Testis (tissue), 3 donors: ENCODE measurements around the gene PLK3. TPM values are rescaled to one million over a fixed set of nuclear protein-coding genes. Genes with fewer than 3 reads are reported as not detected.

Experiments used
- DNase-seq: peaks from one replicate; pipeline ENCODE4 v3.0.0-alpha.2; 2019
- H3K27ac ChIP-seq, 2 donors: fragments of 200-600 bp; sonication (generic); one replicate each; pipeline ENCODE4 v1.5.1; 2019
- H3K27me3 ChIP-seq: fragments of 200-600 bp; sonication (generic); one replicate; pipeline ENCODE4 v1.5.1; 2019
- H3K36me3 ChIP-seq: fragments of 200-600 bp; sonication (generic); one replicate; pipeline ENCODE4 v1.5.1; 2017; ENCODE audit warnings: low read depth; ENCODE audit errors: missing control alignments
- H3K4me1 ChIP-seq: fragments of 200-600 bp; sonication (generic); one replicate; pipeline ENCODE4 v1.5.1; 2019
- H3K4me3 ChIP-seq, 2 donors: fragments of 200-600 bp; sonication (generic); one replicate each; pipeline ENCODE4 v1.5.1; 2017 to 2019
- H3K9me3 ChIP-seq: fragments of 200-600 bp; sonication (generic); one replicate; pipeline ENCODE4 v1.5.1; 2017
- POLR2A ChIP-seq: fragments of 450-650 bp; IDR thresholded peaks from one replicate; pipeline ENCODE4 v1.6.1; 2017; ENCODE audit warnings: antibody characterized with exemption, mild to moderate bottlenecking, moderate library complexity
- WGBS, 2 donors: methylation state at CpG; one replicate each; pipeline ENCODE4 v1.1.5; 2018; 5-methylcytosine and 5-hydroxymethylcytosine counted together
- intact Hi-C: fragments of 100-400 bp; cut with DNase I; formaldehyde crosslinking; loops from one replicate; pipeline ENCODE4 v1.15.1; 2023; ENCODE audit warnings: low total_unique reads
- polyA plus RNA-seq: library from polyadenylated mRNA; stranded (reverse); fragments of 350-450 nt; fragmentation: Illumina TruSeq; extraction: RNeasy Lipid Tissue Mini Kit (QIAGEN cat#74804); gene quantifications from one replicate; pipeline ENCODE4 v1.2.3, GENCODE V29; 2014; ENCODE audit warnings: low read depth, low replicate concordance; ENCODE audit not compliant: insufficient read depth
- total RNA-seq, 2 donors: library from RNA; depleted of rRNA; stranded (reverse); fragments of >200 nt; gene quantifications; one replicate each; pipeline ENCODE4 v1.2.3, GENCODE V29; 2016
- TF ChIP-seq, protein P1 (sequence below), 3 experiments: fragments of 450-650 bp in 2 of 3; fragments of 200-600 bp in 1 of 3; sonication (generic) in 1 of 3; IDR thresholded peaks; one replicate each; pipeline ENCODE4 v1.5.1; 2016 to 2019; ENCODE audit warnings: antibody characterized with exemption in 3 of 3, mild to moderate bottlenecking in 2 of 3, moderate library complexity in 1 of 3

PLK3 gene
- total and polyA plus RNA-seq, 3 donors from 2014 or later = 7.2 to 17.2 (median 16.4) TPM

DNA sequence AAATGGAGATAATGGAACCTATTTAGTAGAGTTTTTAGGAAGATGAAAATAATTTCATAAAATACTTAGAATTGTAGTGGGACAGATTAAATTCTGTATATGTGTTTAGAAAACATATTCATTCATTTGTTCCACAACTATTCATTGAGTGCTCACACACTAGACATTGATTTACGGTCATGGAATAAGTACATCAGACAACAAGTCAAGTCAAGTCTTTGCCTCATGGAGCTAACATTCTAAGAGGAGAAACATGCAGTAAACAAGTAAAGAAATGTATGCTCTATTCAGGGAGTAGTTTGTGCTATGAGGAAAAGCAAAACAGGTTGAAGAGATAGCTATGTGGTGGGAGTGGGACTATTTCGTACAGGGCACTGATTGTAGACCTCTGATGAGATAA is 17.1 kb downstream of the PLK3 start:
- 68 to 75% methylated on average over 2 of the region's 2 CpGs for WGBS, 2 donors
- H3K36me3 ChIP-seq = no peaks in the 10 kb centered on the region
- TF ChIP-seq, protein P1, sequence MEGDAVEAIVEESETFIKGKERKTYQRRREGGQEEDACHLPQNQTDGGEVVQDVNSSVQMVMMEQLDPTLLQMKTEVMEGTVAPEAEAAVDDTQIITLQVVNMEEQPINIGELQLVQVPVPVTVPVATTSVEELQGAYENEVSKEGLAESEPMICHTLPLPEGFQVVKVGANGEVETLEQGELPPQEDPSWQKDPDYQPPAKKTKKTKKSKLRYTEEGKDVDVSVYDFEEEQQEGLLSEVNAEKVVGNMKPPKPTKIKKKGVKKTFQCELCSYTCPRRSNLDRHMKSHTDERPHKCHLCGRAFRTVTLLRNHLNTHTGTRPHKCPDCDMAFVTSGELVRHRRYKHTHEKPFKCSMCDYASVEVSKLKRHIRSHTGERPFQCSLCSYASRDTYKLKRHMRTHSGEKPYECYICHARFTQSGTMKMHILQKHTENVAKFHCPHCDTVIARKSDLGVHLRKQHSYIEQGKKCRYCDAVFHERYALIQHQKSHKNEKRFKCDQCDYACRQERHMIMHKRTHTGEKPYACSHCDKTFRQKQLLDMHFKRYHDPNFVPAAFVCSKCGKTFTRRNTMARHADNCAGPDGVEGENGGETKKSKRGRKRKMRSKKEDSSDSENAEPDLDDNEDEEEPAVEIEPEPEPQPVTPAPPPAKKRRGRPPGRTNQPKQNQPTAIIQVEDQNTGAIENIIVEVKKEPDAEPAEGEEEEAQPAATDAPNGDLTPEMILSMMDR (IDR thresholded peaks at IDR 0.05) = no peak
- no peak for TF ChIP-seq POLR2A
- no peak for DNase-seq
- H3K4me3 ChIP-seq = no peak overlapping the region
- intact Hi-C loops = no loop called here
- no peaks in the 10 kb centered on the region for H3K27me3 ChIP-seq
- no peak overlapping the region for H3K27ac ChIP-seq
- H3K4me1 ChIP-seq = peaks cover 16% of the 10 kb centered on the region
- no peaks in the 10 kb centered on the region for H3K9me3 ChIP-seq

DNA sequence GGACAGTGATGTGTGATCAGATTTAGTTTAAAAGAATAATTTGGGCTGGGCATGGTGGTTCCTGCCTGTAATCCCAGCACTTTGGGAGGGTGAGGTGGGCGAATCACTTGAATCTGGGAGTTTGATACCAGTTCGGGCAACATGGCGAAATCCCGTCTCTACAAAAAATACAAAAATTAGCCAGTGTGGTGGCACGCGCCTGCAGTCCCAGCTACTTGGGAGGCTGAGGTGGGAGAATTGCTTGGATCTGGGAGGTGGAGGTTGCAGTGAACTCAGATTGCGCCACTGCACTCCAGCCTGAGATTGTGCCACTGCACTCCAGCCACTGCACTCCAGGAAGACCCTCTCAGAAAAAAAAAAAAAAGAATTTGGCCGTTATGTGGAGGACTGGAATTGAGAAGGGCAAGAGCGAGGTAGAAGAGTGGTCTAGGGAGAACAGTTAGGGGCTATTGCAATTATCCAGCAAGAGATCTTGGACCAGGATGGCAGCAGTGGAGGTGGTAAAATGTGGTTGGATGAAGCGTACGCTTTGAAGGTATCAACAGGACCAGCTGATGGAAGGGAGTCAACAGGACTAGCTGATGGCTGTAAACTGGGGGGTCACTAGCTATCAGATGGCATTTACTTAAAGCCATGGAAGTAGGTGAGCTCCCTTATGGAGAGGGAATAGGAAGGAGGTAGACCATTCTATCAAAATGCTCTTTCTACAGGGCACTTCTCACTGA is 17.8 kb downstream of the PLK3 start:
- Histone ChIP-seq H3K4me1 (peaks cover 16% of the 10 kb centered on the region), H3K27ac (no peak overlapping the region), H3K4me3 (no peak overlapping the region), H3K36me3 (no peaks in the 10 kb centered on the region), H3K27me3 (no peaks in the 10 kb centered on the region), H3K9me3 (no peaks in the 10 kb centered on the region)
- intact Hi-C loops = no loop called here
- WGBS, 2 donors = 83 to 92% methylated on average over 11 of the region's 11 CpGs
- DNase-seq = no peak
- no peak for TF ChIP-seq POLR2A
- TF ChIP-seq, protein P1 (IDR thresholded peaks at IDR 0.05) = no peak

DNA sequence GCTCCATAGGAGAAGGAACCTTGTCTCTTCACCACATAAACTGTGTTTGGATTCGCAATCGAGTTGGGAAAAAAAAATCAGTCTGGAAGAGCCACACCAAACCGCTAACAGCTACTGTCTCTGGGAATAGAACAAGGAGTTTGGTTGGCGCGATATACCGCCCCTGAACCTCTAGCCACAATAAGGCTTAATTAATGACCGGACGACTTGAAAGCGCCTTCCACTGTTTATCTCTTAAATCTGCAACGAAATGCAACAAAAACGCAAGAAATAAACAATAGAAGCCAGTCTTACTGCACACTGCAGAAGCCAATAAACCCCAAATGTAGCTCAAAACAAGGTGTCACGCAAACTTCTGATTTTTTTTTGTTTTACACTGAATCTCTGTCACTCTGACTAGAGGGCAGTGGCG is 19.0 kb downstream of the PLK3 start:
- Histone ChIP-seq H3K4me3 (peak overlapping the region; percentile 13 to 67), H3K4me1 (peaks cover 16% of the 10 kb centered on the region), H3K27ac (peak overlapping the region; percentile 86 to 89), H3K9me3 (no peaks in the 10 kb centered on the region), H3K36me3 (no peaks in the 10 kb centered on the region), H3K27me3 (no peaks in the 10 kb centered on the region)
- TF ChIP-seq, protein P1 (IDR thresholded peaks at IDR 0.05) = no peak
- TF ChIP-seq POLR2A = no peak
- intact Hi-C loops = no loop called here
- WGBS, 2 donors = 20 to 34% methylated on average over 13 of the region's 13 CpGs
- no peak for DNase-seq

DNA sequence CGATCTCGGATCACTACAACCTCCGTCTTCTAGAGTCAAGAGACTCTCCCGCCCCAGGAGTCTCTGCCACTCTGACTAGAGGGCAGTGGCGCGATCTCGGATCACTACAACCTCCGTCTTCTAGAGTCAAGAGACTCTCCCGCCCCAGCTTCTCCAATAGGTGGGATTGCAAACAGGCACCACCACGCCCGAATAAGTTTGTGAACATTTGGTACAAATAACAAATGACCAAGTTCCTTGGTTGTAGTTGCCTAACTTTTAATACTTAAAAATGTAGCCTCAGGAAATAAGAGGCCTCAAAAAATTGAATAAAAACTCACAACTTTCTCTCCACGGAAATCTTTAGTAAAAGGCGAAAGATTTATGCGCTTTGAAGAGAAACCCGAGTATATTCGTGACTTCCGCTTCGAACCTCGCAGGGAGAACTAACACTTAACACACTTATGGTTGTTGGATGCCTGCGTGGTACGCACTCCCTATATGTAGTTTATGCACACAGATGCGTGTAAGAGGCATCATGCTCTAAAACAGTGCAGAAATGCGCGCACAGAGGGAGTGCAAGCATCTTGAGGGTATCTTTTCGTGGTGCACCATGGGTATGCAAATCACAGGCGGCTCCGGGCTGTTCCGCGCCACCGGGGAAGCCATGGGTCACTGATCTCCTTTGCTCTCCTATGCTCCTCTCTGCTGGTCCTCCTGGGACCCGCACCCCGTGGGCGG is 19.6 kb downstream of the PLK3 start:
- TF ChIP-seq, protein P1 (IDR thresholded peaks at IDR 0.05) = no peak
- TF ChIP-seq POLR2A = peak; percentile 22
- Histone ChIP-seq H3K4me1 (peaks cover 16% of the 10 kb centered on the region), H3K27ac (peak overlapping the region; percentile 86 to 89), H3K9me3 (no peaks in the 10 kb centered on the region), H3K27me3 (no peaks in the 10 kb centered on the region), H3K36me3 (no peaks in the 10 kb centered on the region), H3K4me3 (peak overlapping the region; percentile 41 to 67)
- DNase-seq = peak; percentile 79
- intact Hi-C loops = no loop called here
- WGBS, 2 donors = 18 to 19% methylated on average over 30 to 33 of the region's 33 CpGs
